ENCODE data around the gene STK40. TPM values are rescaled to one million over a fixed set of nuclear protein-coding genes. Genes with fewer than 3 reads are reported as not detected.

STK40 gene
- total RNA-seq, 2 donors from 2014 or later, result 19.4 to 32.4 TPM

DNA sequence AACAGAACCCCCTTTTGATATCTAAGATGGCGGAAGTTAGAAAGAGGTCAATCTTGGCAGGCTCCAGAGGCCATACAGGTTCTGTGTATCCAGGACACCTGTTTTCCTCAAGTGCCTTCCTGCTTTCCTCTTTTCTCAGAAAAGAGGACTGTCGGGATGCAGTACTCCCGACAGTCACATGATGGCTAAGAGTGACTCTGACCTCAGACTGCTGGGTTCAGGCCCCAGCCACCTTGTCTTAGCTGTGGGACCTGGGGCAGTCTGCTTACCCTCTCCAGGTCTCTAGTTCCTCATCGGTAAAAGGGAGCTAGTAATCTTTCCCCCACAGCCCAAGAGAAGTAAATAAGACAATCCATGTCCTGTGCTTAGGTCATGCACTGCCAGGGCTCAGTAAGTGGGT is 29.9 kb downstream of the STK40 start:
- Mint-ChIP-seq H3K9me3 (no peaks in the 10 kb centered on the region), H3K27ac (peak overlapping the region; percentile 49), H3K36me3 (ENCODE audit: low read depth) (peaks cover 67% of the 10 kb centered on the region), H3K27me3 (ENCODE audit: insufficient read depth) (no peaks in the 10 kb centered on the region), H3K4me3 (no peak overlapping the region), H3K4me1 (peaks cover 6% of the 10 kb centered on the region)
- TF ChIP-seq, protein P1, sequence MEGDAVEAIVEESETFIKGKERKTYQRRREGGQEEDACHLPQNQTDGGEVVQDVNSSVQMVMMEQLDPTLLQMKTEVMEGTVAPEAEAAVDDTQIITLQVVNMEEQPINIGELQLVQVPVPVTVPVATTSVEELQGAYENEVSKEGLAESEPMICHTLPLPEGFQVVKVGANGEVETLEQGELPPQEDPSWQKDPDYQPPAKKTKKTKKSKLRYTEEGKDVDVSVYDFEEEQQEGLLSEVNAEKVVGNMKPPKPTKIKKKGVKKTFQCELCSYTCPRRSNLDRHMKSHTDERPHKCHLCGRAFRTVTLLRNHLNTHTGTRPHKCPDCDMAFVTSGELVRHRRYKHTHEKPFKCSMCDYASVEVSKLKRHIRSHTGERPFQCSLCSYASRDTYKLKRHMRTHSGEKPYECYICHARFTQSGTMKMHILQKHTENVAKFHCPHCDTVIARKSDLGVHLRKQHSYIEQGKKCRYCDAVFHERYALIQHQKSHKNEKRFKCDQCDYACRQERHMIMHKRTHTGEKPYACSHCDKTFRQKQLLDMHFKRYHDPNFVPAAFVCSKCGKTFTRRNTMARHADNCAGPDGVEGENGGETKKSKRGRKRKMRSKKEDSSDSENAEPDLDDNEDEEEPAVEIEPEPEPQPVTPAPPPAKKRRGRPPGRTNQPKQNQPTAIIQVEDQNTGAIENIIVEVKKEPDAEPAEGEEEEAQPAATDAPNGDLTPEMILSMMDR (conservative IDR thresholded peaks at IDR 0.05), result peak; percentile 50
- no peak for DNase-seq
- WGBS, 2 experiments (ENCODE audit: insufficient coverage in 1 of 2, insufficient read length in 1 of 2), result 80 to 91% methylated on average over 4 of the region's 4 CpGs
- H3K4me3 ChIP-seq (ENCODE audit: low read length), result no peak overlapping the region
- H3K27me3 ChIP-seq (ENCODE audit: control insufficient read depth, insufficient read depth, low read length, poor library complexity, severe bottlenecking), result no peaks in the 10 kb centered on the region
- no peak overlapping the region for H3K27ac ChIP-seq (ENCODE audit: low read depth, low read length)
- no peak overlapping the region for H3K9ac ChIP-seq (ENCODE audit: extremely low read depth, low read length, poor library complexity, severe bottlenecking)
- no peaks in the 10 kb centered on the region for H3K4me1 ChIP-seq (ENCODE audit: control insufficient read depth, insufficient read depth, low read length)
- H3K36me3 ChIP-seq (ENCODE audit: control insufficient read depth, insufficient read depth, low read length), result peaks cover 73% of the 10 kb centered on the region
- H3K9me3 ChIP-seq (ENCODE audit: control insufficient read depth, low read length), result no peaks in the 10 kb centered on the region

DNA sequence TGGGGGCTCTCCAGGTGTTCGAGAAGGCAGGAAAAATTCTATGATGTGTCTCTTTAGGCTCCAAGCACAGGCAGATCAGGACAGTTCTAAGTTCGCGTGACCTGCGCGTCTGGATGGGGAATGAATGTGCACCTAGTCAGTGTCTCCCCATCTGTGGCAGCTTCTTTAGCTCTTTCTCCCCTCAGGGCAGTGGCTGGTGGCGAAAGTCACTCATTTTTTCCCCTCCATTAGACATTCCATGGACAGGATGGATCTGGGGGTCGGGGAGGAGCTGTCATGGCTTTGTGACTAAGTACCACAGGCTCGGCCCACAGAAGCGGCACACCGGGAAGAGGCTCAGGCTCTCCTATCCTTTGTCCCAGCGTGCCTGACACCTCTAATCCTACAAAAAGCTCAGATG is 31.2 kb downstream of the STK40 start:
- no peak overlapping the region for H3K4me3 Mint-ChIP-seq
- DNase-seq, result no peak
- peaks cover 6% of the 10 kb centered on the region for H3K4me1 Mint-ChIP-seq
- Histone ChIP-seq H3K9me3 (ENCODE audit: control insufficient read depth, low read length) (no peaks in the 10 kb centered on the region), H3K4me1 (ENCODE audit: control insufficient read depth, insufficient read depth, low read length) (no peaks in the 10 kb centered on the region), H3K36me3 (ENCODE audit: control insufficient read depth, insufficient read depth, low read length) (peaks cover 71% of the 10 kb centered on the region), H3K27ac (ENCODE audit: low read depth, low read length) (no peak overlapping the region), H3K4me3 (ENCODE audit: low read length) (no peak overlapping the region), H3K27me3 (ENCODE audit: control insufficient read depth, insufficient read depth, low read length, poor library complexity, severe bottlenecking) (no peaks in the 10 kb centered on the region), H3K9ac (ENCODE audit: extremely low read depth, low read length, poor library complexity, severe bottlenecking) (no peak overlapping the region)
- no peak overlapping the region for H3K27ac Mint-ChIP-seq
- peaks cover 64% of the 10 kb centered on the region for H3K36me3 Mint-ChIP-seq (ENCODE audit: low read depth)
- TF ChIP-seq, protein P1 (conservative IDR thresholded peaks at IDR 0.05), result no peak
- no peaks in the 10 kb centered on the region for H3K27me3 Mint-ChIP-seq (ENCODE audit: insufficient read depth)
- WGBS, 2 experiments (ENCODE audit: insufficient coverage in 1 of 2, insufficient read length in 1 of 2), result 96 to 97% methylated on average over 10 to 11 of the region's 11 CpGs
- no peaks in the 10 kb centered on the region for H3K9me3 Mint-ChIP-seq

DNA sequence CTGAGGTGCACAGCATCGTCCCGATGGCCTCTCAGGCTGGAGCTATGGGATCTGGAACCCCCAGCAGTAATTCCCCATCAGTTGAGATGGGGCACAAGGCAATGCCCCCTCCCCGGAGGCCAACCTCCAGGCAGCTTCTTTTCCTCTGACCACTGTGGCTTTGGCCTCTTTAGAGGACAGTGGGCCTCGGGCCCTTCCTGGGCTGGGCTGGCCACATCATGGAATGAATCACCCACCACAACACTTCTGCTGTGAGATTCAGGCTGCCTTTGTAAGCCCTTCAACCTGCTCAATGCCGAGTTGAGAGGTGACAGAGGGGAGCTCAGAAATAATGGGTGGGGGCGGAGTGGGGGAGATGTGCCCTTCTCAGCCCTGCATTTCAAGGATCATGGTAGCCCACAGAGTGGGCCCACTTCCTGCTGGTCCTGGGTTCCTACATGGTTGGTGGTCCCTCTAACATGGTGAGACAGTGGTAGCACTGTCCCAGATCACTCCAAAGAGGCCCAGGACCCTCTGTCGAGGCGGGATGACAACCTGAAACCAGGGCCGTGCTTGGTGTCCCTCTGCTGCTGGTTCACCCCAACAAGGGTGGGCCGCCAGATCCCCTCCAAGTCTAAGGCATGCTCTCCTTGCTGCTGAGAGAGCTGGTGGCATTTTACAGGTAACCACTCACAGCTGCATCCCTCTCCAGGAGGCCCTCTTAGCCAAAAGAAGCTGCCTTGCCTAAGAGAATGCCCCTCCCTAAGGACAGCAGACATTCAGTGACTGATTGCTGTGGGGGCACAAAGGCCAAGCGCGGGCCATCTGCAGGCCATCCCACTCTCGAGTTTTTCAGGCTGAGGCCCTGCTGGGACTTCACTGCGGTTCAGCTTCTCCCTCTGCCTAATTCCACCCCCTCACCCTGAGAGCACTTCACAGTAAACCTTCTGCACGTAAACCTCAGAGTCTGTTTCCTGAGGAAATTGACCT is 32.5 kb downstream of the STK40 start:
- Mint-ChIP-seq H3K27me3 (ENCODE audit: insufficient read depth) (no peaks in the 10 kb centered on the region), H3K4me1 (peaks cover 6% of the 10 kb centered on the region), H3K36me3 (ENCODE audit: low read depth) (peaks cover 57% of the 10 kb centered on the region), H3K9me3 (no peaks in the 10 kb centered on the region), H3K27ac (peak overlapping the region; percentile 64), H3K4me3 (no peak overlapping the region)
- Histone ChIP-seq H3K27ac (ENCODE audit: low read depth, low read length) (peak overlapping the region; percentile 24), H3K36me3 (ENCODE audit: control insufficient read depth, insufficient read depth, low read length) (peaks cover 71% of the 10 kb centered on the region), H3K27me3 (ENCODE audit: control insufficient read depth, insufficient read depth, low read length, poor library complexity, severe bottlenecking) (no peaks in the 10 kb centered on the region), H3K9ac (ENCODE audit: extremely low read depth, low read length, poor library complexity, severe bottlenecking) (no peak overlapping the region), H3K4me1 (ENCODE audit: control insufficient read depth, insufficient read depth, low read length) (no peaks in the 10 kb centered on the region), H3K9me3 (ENCODE audit: control insufficient read depth, low read length) (no peaks in the 10 kb centered on the region), H3K4me3 (ENCODE audit: low read length) (no peak overlapping the region)
- WGBS, 2 experiments (ENCODE audit: insufficient coverage in 1 of 2, insufficient read length in 1 of 2), result 93 to 97% methylated on average over 6 to 15 of the region's 15 CpGs
- TF ChIP-seq, protein P1 (conservative IDR thresholded peaks at IDR 0.05), result no peak
- DNase-seq, result no peak

All from endodermal cell (in vitro differentiated cells).